GM12872 (cell line): Measurements from ENCODE around the gene SSMEM1.

Experiments used
- TF ChIP-seq, protein P1 (sequence below): IDR thresholded peaks from 3 replicates; pipeline ENCODE4 v1.5.1; 2011; ENCODE audit warnings: low read depth, mild to moderate bottlenecking, low read length, moderate library complexity; ENCODE audit not compliant: insufficient read depth

Gene SSMEM1

GRCh38 chr7:130207642-130208041 lies at the start of gene SSMEM1:
TSS of gene SSMEM1 (plus strand) at chr7:130207860. CDS start at chr7:130207911, 51 bp downstream.
- TF ChIP-seq, protein P1, sequence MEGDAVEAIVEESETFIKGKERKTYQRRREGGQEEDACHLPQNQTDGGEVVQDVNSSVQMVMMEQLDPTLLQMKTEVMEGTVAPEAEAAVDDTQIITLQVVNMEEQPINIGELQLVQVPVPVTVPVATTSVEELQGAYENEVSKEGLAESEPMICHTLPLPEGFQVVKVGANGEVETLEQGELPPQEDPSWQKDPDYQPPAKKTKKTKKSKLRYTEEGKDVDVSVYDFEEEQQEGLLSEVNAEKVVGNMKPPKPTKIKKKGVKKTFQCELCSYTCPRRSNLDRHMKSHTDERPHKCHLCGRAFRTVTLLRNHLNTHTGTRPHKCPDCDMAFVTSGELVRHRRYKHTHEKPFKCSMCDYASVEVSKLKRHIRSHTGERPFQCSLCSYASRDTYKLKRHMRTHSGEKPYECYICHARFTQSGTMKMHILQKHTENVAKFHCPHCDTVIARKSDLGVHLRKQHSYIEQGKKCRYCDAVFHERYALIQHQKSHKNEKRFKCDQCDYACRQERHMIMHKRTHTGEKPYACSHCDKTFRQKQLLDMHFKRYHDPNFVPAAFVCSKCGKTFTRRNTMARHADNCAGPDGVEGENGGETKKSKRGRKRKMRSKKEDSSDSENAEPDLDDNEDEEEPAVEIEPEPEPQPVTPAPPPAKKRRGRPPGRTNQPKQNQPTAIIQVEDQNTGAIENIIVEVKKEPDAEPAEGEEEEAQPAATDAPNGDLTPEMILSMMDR = no peak

DNA sequence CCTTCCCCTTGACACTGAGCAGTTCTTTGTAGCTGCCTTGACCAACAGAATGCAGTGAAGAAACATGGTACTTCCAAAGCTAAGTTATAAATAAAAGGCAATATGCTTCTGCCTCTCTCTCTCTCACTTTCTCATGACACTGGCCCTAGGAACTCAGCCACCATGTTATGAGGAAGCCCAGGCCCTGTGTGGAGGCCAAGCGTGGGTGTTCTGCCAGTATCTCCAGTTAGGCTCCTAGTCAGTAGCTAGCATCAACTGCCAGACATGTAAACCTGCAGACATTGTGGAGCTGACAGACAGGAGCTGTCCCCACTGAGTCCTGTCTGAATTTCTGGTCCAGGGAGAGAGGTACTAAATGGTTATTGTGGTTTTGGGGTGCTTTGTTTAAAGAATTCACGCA lies 47.6 kb upstream of the SSMEM1 start:
- TF ChIP-seq, protein P1 = no peak

GRCh38 chr7:130160455-130160854 lies 47.2 kb upstream of the SSMEM1 start:
- TF ChIP-seq, protein P1 = no peak

DNA sequence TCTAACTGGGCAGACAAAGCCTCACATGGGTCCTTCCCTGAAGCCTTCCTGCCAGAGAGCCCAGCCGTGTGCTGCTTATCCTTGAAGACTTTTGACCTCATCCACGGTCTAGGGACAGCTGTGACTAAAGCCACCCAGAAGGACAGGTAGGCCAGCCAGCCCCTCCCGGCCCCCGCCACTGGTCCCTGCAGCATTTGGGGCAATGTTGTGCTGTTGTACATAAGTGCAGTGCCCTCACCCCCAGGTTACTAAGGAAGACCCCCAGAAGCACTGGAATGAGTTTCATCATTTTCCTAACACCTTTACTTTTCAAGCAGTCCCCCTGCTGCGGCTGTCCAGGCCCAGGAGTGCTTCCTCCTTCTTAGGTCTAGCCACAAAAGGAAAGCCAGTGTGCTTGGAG lies 45.5 kb upstream of the SSMEM1 start:
- TF ChIP-seq, protein P1 = no peak

GRCh38 chr7:130174237-130174959 lies 33.3 kb upstream of the SSMEM1 start:
- TF ChIP-seq, protein P1 = no peak

DNA sequence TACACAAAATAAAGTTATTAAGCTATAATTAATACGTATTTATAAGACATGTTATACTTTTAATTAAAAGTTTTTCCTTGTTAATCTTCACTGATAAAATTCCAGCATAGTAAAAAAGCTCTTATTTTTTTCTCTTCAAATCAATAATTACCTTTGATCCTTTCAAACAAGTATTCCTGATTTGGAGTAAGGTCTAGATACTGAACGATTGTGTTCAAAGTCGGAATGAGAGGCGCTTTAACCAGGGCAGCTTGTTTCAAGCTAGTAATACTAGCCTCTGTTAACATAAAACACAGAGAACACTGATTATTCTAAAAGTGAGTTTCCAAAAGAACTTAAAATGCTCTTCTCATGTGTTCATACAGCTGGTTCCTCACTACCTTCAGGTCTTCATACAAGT lies 29.4 kb upstream of the SSMEM1 start:
- TF ChIP-seq, protein P1 = no peak

DNA sequence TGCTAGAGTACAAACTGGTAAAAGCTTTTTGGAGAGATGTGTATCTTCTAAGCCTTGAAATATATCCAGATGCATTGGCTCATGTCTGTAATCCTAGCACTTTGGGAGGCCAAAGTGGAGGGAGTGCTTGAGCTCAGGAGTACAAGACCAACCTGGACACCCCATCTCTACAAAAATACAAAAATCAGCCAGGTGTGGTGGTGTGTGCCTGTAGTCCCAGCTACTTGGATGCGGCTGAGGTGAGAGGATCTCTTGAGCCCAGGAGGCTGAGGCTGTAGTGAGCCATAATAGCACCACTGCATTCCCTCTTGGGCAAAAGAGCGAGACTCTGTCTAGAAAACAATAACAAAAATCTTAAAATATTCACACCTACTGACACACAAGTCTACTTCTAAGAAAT lies 28.0 kb upstream of the SSMEM1 start:
- TF ChIP-seq, protein P1 = no peak
